Brain microvascular endothelial cell (primary cell): ENCODE results near the gene DPYD.

Source experiments
- DNase-seq: peaks from one replicate; pipeline ENCODE4 v3.0.0-alpha.2; 2020
- H3K27ac ChIP-seq: fragments of 250-450 bp; sonication (Bioruptor Pico); 2 replicates; pipeline ENCODE4 v1.5.1; 2020; ENCODE audit warnings: mild to moderate bottlenecking, moderate library complexity
- H3K27me3 ChIP-seq: fragments of 250-450 bp; sonication (Bioruptor Pico); replicated peaks from 2 replicates; pipeline ENCODE4 v1.5.1; 2020; ENCODE audit warnings: mild to moderate bottlenecking
- H3K36me3 ChIP-seq: fragments of 250-450 bp; sonication (Bioruptor Pico); replicated peaks from 2 replicates; pipeline ENCODE4 v1.5.1; 2020; ENCODE audit warnings: mild to moderate bottlenecking
- H3K4me3 ChIP-seq: 2 replicates; pipeline ENCODE4 v1.5.1; 2011; ENCODE audit warnings: low read depth, mild to moderate bottlenecking, control low read depth, low read length, moderate library complexity
- in situ Hi-C: cut with HindIII; loops from 2 replicates; pipeline ENCODE4 v1.10.0; 2017; ENCODE audit warnings: low sequenced_read_pairs, low pct_ligation_motif_present
- TF ChIP-seq, protein P1 (sequence below): IDR thresholded peaks from 2 replicates; pipeline ENCODE4 v1.5.1; 2011; ENCODE audit warnings: low read depth, mild to moderate bottlenecking, moderate library complexity, low read length, control low read depth, inconsistent platforms; ENCODE audit errors: missing control alignments

DPYD gene

GRCh38 chr1:97743129-97743528 lies 177.7 kb downstream of the DPYD start:
- TF ChIP-seq, protein P1, sequence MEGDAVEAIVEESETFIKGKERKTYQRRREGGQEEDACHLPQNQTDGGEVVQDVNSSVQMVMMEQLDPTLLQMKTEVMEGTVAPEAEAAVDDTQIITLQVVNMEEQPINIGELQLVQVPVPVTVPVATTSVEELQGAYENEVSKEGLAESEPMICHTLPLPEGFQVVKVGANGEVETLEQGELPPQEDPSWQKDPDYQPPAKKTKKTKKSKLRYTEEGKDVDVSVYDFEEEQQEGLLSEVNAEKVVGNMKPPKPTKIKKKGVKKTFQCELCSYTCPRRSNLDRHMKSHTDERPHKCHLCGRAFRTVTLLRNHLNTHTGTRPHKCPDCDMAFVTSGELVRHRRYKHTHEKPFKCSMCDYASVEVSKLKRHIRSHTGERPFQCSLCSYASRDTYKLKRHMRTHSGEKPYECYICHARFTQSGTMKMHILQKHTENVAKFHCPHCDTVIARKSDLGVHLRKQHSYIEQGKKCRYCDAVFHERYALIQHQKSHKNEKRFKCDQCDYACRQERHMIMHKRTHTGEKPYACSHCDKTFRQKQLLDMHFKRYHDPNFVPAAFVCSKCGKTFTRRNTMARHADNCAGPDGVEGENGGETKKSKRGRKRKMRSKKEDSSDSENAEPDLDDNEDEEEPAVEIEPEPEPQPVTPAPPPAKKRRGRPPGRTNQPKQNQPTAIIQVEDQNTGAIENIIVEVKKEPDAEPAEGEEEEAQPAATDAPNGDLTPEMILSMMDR: no peak

DNA sequence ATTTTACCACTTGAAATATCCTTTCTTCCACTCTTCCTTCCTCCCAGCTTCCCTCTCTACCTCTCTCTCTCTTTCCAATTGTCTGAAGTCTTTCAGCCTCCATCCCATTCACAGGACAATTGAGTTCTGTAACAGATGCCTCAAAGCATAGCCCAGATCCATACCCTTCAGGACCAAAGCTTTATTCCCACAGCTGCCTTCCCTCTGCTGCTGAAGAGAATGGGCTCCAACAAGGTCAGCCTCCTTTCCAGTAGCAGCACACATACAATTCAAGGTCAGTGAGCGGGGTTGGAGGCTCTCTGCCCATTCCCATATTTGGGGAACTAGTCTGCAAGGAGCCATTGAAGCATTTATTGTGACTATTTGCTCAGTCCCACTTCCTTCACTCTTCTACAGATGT lies 179.9 kb downstream of the DPYD start:
- Histone ChIP-seq H3K27ac (no peak overlapping the region), H3K36me3 (no peaks in the 10 kb centered on the region), H3K4me3 (no peak overlapping the region), H3K27me3 (no peaks in the 10 kb centered on the region)
- TF ChIP-seq, protein P1: no peak
- in situ Hi-C loops: no loop called here
- DNase-seq: no peak

More at GRCh38 chr1:97743129-97743528, 177.7 kb downstream of the DPYD start:
- DNase-seq: no peak
- in situ Hi-C loops: no loop called here
- no peaks in the 10 kb centered on the region for H3K27me3 ChIP-seq
- H3K4me3 ChIP-seq: no peak overlapping the region
- no peak overlapping the region for H3K27ac ChIP-seq
- no peaks in the 10 kb centered on the region for H3K36me3 ChIP-seq

DNA sequence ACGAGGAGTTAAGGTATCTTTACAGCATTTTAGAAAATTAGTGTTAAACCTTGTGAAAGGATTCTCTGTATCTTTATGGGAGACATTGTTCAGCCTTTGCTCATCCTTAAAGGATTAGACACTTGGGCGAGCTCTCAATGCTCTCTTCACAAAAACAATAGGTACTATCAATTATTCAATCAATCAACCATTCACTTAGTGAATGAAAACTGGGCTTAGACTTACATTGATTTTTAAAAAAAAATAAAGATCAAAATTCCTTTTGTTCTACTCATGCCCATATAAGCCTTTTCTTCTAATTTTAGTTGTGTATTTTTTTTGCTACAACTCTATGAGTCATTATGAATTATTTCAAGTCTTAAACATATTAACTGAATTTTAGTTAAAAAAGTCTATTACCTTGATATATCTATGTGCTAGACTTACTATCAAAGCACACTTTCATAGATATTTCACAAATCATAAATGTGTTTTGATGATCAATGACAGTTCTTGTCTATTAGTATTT lies 181.2 kb downstream of the DPYD start:
- H3K27me3 ChIP-seq: no peaks in the 10 kb centered on the region
- no peak overlapping the region for H3K4me3 ChIP-seq
- no peak for DNase-seq
- in situ Hi-C loops: no loop called here
- H3K36me3 ChIP-seq: no peaks in the 10 kb centered on the region
- no peak overlapping the region for H3K27ac ChIP-seq
- TF ChIP-seq, protein P1: no peak

DNA sequence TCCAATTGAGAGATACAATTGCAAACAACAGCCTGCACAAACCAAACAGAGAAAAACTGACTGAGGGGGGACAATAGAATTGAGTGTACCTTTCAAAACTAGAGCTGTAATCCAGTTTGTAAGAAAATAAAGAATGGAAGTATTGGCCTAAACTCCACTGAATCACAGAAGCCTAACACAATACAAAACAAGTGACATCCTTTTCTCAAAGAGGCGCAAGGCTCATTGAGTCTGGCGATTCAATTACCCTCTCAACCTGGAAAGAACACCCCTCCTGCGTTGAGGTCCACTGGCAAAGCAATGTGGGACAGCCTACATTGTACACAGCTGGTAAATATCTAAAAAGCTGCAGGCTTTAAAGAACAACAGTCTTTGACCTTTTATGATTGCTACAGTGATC lies 182.6 kb downstream of the DPYD start:
- H3K36me3 ChIP-seq: no peaks in the 10 kb centered on the region
- in situ Hi-C loops: no loop called here
- TF ChIP-seq, protein P1: no peak
- no peaks in the 10 kb centered on the region for H3K27me3 ChIP-seq
- no peak for DNase-seq
- H3K27ac ChIP-seq: no peak overlapping the region
- no peak overlapping the region for H3K4me3 ChIP-seq

DNA sequence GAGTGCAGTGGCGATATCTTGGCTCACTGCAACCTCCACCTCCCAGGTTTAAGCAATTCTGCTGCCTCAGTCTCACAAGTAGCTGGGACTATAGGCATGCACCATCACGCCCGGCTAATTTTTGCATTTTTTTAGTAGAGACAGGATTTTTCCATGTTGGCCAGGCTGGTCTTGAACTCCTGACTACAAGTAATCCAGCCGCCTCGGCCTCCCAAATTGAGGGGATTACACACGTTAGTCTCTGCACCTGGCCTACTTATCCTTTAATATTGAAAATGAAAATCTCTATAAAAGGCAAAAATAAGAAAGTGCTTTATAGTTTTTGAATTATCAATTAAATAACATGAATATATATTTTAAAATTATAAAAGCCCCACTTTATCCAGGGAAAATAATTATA lies 190.6 kb downstream of the DPYD start:
- Histone ChIP-seq H3K36me3 (no peaks in the 10 kb centered on the region), H3K27ac (no peak overlapping the region), H3K27me3 (no peaks in the 10 kb centered on the region), H3K4me3 (no peak overlapping the region)
- in situ Hi-C loops: no loop called here
- no peak for DNase-seq
- TF ChIP-seq, protein P1: no peak

DNA sequence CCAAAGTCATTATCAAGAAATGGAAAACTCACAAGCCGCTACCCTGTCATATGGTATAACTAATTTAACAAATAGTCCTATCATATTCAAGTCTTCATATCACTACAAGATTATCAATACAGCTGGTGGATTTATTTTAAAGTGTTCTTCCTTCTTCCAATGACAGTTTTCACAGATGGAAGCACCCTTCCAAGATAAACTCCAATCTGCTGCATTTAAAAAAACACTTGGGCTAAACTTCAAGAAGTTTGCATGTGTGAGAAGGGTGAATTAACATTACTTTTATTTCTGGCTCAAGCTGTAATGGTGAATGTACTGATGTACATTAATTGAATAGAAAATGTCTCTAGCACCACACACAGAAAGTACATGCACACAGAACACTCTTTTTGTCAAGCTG lies 192.4 kb downstream of the DPYD start:
- TF ChIP-seq, protein P1: no peak
- Histone ChIP-seq H3K27ac (no peak overlapping the region), H3K27me3 (no peaks in the 10 kb centered on the region), H3K4me3 (no peak overlapping the region), H3K36me3 (no peaks in the 10 kb centered on the region)
- no peak for DNase-seq
- in situ Hi-C loops: no loop called here
